GM12878 (cell line): Measurements from ENCODE around the gene DDX10. TPM values are rescaled to one million over a fixed set of nuclear protein-coding genes. Genes with fewer than 3 reads are reported as not detected.

ENCODE experiments used
- BMI1 ChIP-seq: fragments of 450-650 bp; IDR thresholded peaks from 2 replicates; pipeline ENCODE4 v1.6.1; 2016; ENCODE audit warnings: mild to moderate bottlenecking, moderate library complexity, borderline replicate concordance
- CBX5 ChIP-seq: sonication (generic); IDR thresholded peaks from 2 replicates; pipeline ENCODE4 v1.6.1; 2016; ENCODE audit warnings: low read depth, moderate library complexity, mild to moderate bottlenecking, inconsistent platforms
- CHD2 ChIP-seq: IDR thresholded peaks from 2 replicates; pipeline ENCODE4 v1.6.1; 2011; ENCODE audit warnings: low read depth, low read length, improper control_type of control experiment, borderline replicate concordance
- E2F8 ChIP-seq: fragments of 450-650 bp; IDR thresholded peaks from 2 replicates; pipeline ENCODE4 v1.6.1; 2018; ENCODE audit warnings: mild to moderate bottlenecking, low read depth, moderate library complexity; ENCODE audit not compliant: partially characterized antibody
- EED ChIP-seq: sonication (generic); IDR thresholded peaks from 2 replicates; pipeline ENCODE4 v1.6.1; 2016; ENCODE audit warnings: antibody characterized with exemption, low read depth
- FOXK2 ChIP-seq: fragments of 450-650 bp; IDR thresholded peaks from 2 replicates; pipeline ENCODE4 v1.6.1; 2017; ENCODE audit warnings: mild to moderate bottlenecking, moderate library complexity
- GATAD2B ChIP-seq: fragments of 450-650 bp; conservative IDR thresholded peaks from 2 replicates; pipeline ENCODE4 v1.6.1; 2017; ENCODE audit warnings: low read depth, mild to moderate bottlenecking, moderate library complexity
- MTA2 ChIP-seq: fragments of 450-650 bp; IDR thresholded peaks from 2 replicates; pipeline ENCODE4 v1.6.1; 2016; ENCODE audit warnings: low read depth, mild to moderate bottlenecking, moderate library complexity
- NKRF ChIP-seq: fragments of 450-650 bp; conservative IDR thresholded peaks from 2 replicates; pipeline ENCODE4 v1.6.1; 2017; ENCODE audit warnings: mild to moderate bottlenecking, moderate library complexity
- SMAD5 ChIP-seq: IDR thresholded peaks from 2 replicates; pipeline ENCODE4 v1.6.1; 2016; ENCODE audit warnings: antibody characterized with exemption, low read depth
- SMARCA5 ChIP-seq: fragments of 450-650 bp; IDR thresholded peaks from 2 replicates; pipeline ENCODE4 v1.6.1; 2017; ENCODE audit warnings: mild to moderate bottlenecking
- SP1 ChIP-seq: IDR thresholded peaks from one replicate; pipeline ENCODE4 v1.6.1; 2011; ENCODE audit warnings: low read depth, low read length
- SREBF2 ChIP-seq: IDR thresholded peaks from 2 replicates; pipeline ENCODE4 v1.6.1; 2012; ENCODE audit warnings: mild to moderate bottlenecking, low read length
- SUZ12 ChIP-seq: fragments of 200-600 bp; sonication (generic); IDR thresholded peaks from one replicate; pipeline ENCODE4 v1.6.1; 2018; ENCODE audit warnings: antibody characterized with exemption, mild to moderate bottlenecking; ENCODE audit not compliant: unreplicated experiment
- TCF7 ChIP-seq: IDR thresholded peaks from 2 replicates; pipeline ENCODE4 v1.6.1; 2014; ENCODE audit warnings: antibody characterized with exemption, borderline replicate concordance
- polyA plus RNA-seq, 11 experiments: library from polyadenylated mRNA; depleted of rRNA in 4 of 11; unstranded in 6 of 11; stranded (reverse) in 5 of 11; fragments of >200 nt; fragmentation: Nextera tagmentation in 4 of 11; fragmentation: Illumina TruSeq in 1 of 11; extraction: Ambion mirVana in 4 of 11; extraction: Trizol in 1 of 11; gene quantifications; 1 replicate in 1 of 11; 2 replicates in 10 of 11; pipeline versions ENCODE4 v1.2.1 to v1.2.3, GENCODE V29; 2011 to 2016; ENCODE audit warnings: inconsistent platforms in 2 of 11, missing spikeins in 2 of 11, low read depth in 1 of 11
- total RNA-seq, 4 experiments: library from RNA; depleted of rRNA in 3 of 4; stranded (reverse); fragments of >200 nt in 3 of 4; fragmentation: Illumina TruSeq in 1 of 4; extraction: Trizol in 1 of 4; gene quantifications; 2 replicates each; pipeline versions ENCODE4 v1.2.1 to v1.2.3, GENCODE V29; 2013 to 2021
- TF ChIP-seq, protein P1 (sequence below): fragments of 450-650 bp; IDR thresholded peaks from 2 replicates; pipeline ENCODE4 v1.6.1; 2017; ENCODE audit warnings: mild to moderate bottlenecking, moderate library complexity
- TF ChIP-seq, protein P2 (sequence below): fragments of 450-650 bp; IDR thresholded peaks from 2 replicates; pipeline ENCODE4 v1.6.1; 2018; ENCODE audit warnings: borderline replicate concordance, mild to moderate bottlenecking; ENCODE audit not compliant: partially characterized antibody

The DDX10 gene
- total and polyA plus RNA-seq, 10 of the 15 experiments (the other 5 are each of a cell fraction or from before 2014, with no cell fraction given), result 20.9 to 51.5 (median 31.9) TPM

DNA sequence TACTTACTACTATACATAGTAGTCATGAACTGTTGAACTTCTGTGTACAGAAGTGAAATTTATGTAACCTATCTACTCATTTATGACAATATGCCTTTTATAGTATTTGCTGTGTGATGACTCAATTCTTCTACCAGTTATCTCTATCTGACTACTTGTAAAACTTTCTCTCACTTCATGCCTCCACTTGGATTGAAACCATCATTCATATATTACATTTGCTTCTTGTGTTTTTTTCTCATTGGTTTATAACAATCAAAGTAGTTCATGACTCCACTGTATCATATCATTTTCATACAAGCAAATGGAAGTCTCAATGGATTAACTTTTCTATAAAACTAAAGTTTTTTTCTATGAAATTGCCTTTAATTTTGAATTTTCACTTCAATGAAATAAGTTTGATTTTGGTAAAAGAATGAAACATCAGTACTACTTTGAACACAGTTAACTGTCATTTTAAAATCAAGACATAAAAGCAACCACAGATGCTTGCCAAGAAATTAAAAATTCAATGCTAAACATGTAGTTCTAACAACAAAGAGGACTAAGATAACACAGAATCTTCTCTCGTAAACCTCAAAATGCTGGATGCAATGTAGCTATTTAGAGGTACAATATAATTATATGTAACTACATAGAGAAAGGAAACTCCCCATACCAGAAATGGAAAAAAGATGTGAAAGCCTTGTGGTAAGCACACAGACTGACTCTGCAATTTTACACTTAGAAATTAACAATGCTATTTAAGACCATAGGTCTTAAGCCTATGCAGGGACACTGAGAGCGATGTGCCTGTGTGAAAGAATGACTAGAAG is 43.7 kb upstream of the DDX10 start (continued):
- TF ChIP-seq CHD2, result no peak
- TF ChIP-seq GATAD2B, result no peak; the same call in 1 of the 2 replicates
- no peak for TF ChIP-seq SUZ12
- no peak for TF ChIP-seq E2F8
- no peak for TF ChIP-seq SP1
- TF ChIP-seq, protein P1, sequence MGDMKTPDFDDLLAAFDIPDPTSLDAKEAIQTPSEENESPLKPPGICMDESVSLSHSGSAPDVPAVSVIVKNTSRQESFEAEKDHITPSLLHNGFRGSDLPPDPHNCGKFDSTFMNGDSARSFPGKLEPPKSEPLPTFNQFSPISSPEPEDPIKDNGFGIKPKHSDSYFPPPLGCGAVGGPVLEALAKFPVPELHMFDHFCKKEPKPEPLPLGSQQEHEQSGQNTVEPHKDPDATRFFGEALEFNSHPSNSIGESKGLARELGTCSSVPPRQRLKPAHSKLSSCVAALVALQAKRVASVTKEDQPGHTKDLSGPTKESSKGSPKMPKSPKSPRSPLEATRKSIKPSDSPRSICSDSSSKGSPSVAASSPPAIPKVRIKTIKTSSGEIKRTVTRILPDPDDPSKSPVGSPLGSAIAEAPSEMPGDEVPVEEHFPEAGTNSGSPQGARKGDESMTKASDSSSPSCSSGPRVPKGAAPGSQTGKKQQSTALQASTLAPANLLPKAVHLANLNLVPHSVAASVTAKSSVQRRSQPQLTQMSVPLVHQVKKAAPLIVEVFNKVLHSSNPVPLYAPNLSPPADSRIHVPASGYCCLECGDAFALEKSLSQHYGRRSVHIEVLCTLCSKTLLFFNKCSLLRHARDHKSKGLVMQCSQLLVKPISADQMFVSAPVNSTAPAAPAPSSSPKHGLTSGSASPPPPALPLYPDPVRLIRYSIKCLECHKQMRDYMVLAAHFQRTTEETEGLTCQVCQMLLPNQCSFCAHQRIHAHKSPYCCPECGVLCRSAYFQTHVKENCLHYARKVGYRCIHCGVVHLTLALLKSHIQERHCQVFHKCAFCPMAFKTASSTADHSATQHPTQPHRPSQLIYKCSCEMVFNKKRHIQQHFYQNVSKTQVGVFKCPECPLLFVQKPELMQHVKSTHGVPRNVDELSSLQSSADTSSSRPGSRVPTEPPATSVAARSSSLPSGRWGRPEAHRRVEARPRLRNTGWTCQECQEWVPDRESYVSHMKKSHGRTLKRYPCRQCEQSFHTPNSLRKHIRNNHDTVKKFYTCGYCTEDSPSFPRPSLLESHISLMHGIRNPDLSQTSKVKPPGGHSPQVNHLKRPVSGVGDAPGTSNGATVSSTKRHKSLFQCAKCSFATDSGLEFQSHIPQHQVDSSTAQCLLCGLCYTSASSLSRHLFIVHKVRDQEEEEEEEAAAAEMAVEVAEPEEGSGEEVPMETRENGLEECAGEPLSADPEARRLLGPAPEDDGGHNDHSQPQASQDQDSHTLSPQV, result no peak
- TF ChIP-seq MTA2, result peak; percentile 90
- peak; percentile 56 for TF ChIP-seq CBX5
- no peak for TF ChIP-seq FOXK2
- TF ChIP-seq NKRF, result no peak
- TF ChIP-seq SMAD5, result no peak
- peak; percentile 30; the same call in 1 of the 2 replicates for TF ChIP-seq EED
- TF ChIP-seq, protein P2, sequence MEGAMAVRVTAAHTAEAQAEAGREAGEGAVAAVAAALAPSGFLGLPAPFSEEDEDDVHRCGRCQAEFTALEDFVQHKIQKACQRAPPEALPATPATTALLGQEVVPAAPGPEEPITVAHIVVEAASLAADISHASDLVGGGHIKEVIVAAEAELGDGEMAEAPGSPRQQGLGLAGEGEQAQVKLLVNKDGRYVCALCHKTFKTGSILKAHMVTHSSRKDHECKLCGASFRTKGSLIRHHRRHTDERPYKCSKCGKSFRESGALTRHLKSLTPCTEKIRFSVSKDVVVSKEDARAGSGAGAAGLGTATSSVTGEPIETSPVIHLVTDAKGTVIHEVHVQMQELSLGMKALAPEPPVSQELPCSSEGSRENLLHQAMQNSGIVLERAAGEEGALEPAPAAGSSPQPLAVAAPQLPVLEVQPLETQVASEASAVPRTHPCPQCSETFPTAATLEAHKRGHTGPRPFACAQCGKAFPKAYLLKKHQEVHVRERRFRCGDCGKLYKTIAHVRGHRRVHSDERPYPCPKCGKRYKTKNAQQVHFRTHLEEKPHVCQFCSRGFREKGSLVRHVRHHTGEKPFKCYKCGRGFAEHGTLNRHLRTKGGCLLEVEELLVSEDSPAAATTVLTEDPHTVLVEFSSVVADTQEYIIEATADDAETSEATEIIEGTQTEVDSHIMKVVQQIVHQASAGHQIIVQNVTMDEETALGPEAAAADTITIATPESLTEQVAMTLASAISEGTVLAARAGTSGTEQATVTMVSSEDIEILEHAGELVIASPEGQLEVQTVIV, result no peak
- peak; percentile 24; the same call in 1 of the 2 replicates for TF ChIP-seq TCF7
- TF ChIP-seq BMI1, result peak; percentile 69
- no peak for TF ChIP-seq SREBF2
- no peak; the same call in 1 of the 2 replicates for TF ChIP-seq SMARCA5
